SK-N-SH treated with all-trans-retinoic acid at 6 μM for 48 hours (cell line): ENCODE data around the gene PHLDB1.

Experiments
- ATAC-seq: fragments of 200-7000 bp; cut with Tn5 transposase; 3 replicates; pipeline ENCODE4 v1.9.1; 2020; ENCODE audit warnings: mild to moderate bottlenecking, moderate library complexity
- ARNTL ChIP-seq: fragments of 450-650 bp; formaldehyde crosslinking; IDR thresholded peaks from 2 replicates; pipeline ENCODE4 v1.5.0; 2020; ENCODE audit warnings: low read depth, mild to moderate bottlenecking, moderate library complexity, borderline replicate concordance
- BACH2 ChIP-seq: fragments of 250-450 bp; sonication (Bioruptor Pico); IDR thresholded peaks from 2 replicates; pipeline ENCODE4 v1.9.0; 2021; ENCODE audit warnings: mild to moderate bottlenecking, borderline replicate concordance
- CREB5 ChIP-seq: fragments of 250-450 bp; sonication (Bioruptor Pico); IDR thresholded peaks from 2 replicates; pipeline ENCODE4 v1.5.1; 2020; ENCODE audit warnings: low read depth, mild to moderate bottlenecking, moderate library complexity
- CSDC2 ChIP-seq: fragments of 250-450 bp; sonication (Bioruptor Pico); IDR thresholded peaks from 2 replicates; pipeline ENCODE4 v1.5.0; 2020; ENCODE audit warnings: mild to moderate bottlenecking, moderate library complexity
- CSRNP3 ChIP-seq: fragments of 250-450 bp; sonication (Bioruptor Pico); IDR thresholded peaks from 2 replicates; pipeline ENCODE4 v1.5.1; 2021; ENCODE audit warnings: mild to moderate bottlenecking, moderate library complexity
- GLIS3 ChIP-seq: fragments of 250-450 bp; sonication (Bioruptor Pico); IDR thresholded peaks from 2 replicates; pipeline ENCODE4 v1.5.0; 2020; ENCODE audit warnings: mild to moderate bottlenecking, moderate library complexity
- ISL1 ChIP-seq: fragments of 250-450 bp; sonication (Bioruptor Pico); IDR thresholded peaks from 2 replicates; pipeline ENCODE4 v2.1.2; 2022; ENCODE audit warnings: mild to moderate bottlenecking, moderate library complexity
- PATZ1 ChIP-seq: fragments of 250-450 bp; sonication (Bioruptor Pico); IDR thresholded peaks from 2 replicates; pipeline ENCODE4 v1.8.0; 2020; ENCODE audit warnings: mild to moderate bottlenecking, moderate library complexity, borderline replicate concordance
- POU6F1 ChIP-seq: fragments of 250-450 bp; sonication (Bioruptor Pico); IDR thresholded peaks from 2 replicates; pipeline ENCODE4 v1.8.0; 2021; ENCODE audit warnings: low read depth, mild to moderate bottlenecking, moderate library complexity, borderline replicate concordance
- PPARA ChIP-seq: fragments of 250-450 bp; sonication (Bioruptor Pico); IDR thresholded peaks from 2 replicates; pipeline ENCODE4 v1.5.0; 2020; ENCODE audit warnings: mild to moderate bottlenecking, borderline replicate concordance
- RARB ChIP-seq: fragments of 250-450 bp; sonication (Bioruptor Pico); IDR thresholded peaks from 2 replicates; pipeline ENCODE4 v1.8.0; 2021; ENCODE audit warnings: mild to moderate bottlenecking, moderate library complexity
- SNAI2 ChIP-seq: fragments of 250-450 bp; sonication (Bioruptor Pico); IDR thresholded peaks from 2 replicates; pipeline ENCODE4 v1.5.0; 2020; ENCODE audit warnings: mild to moderate bottlenecking, moderate library complexity
- TCF4 ChIP-seq: fragments of 250-450 bp; sonication (Bioruptor Pico); IDR thresholded peaks from 2 replicates; pipeline ENCODE4 v1.8.0; 2021; ENCODE audit warnings: mild to moderate bottlenecking, moderate library complexity, borderline replicate concordance
- TOX ChIP-seq: fragments of 250-450 bp; sonication (Bioruptor Pico); IDR thresholded peaks from 2 replicates; pipeline ENCODE4 v1.8.0; 2021; ENCODE audit warnings: mild to moderate bottlenecking, moderate library complexity, borderline replicate concordance
- TSHZ2 ChIP-seq: fragments of 250-450 bp; sonication (Bioruptor Pico); IDR thresholded peaks from 2 replicates; pipeline ENCODE4 v1.5.0; 2020; ENCODE audit warnings: mild to moderate bottlenecking, moderate library complexity
- ZFP30 ChIP-seq: fragments of 450-650 bp; formaldehyde crosslinking; IDR thresholded peaks from 2 replicates; pipeline ENCODE4 v1.5.0; 2022; ENCODE audit warnings: mild to moderate bottlenecking, moderate library complexity
- ZNF565 ChIP-seq: fragments of 450-650 bp; formaldehyde crosslinking; conservative IDR thresholded peaks from 2 replicates; pipeline ENCODE4 v1.5.0; 2020; ENCODE audit warnings: low read depth, mild to moderate bottlenecking, moderate library complexity
- ZNF8 ChIP-seq: fragments of 450-650 bp; formaldehyde crosslinking; IDR thresholded peaks from 2 replicates; pipeline ENCODE4 v1.5.0; 2020; ENCODE audit warnings: mild to moderate bottlenecking, moderate library complexity

PHLDB1 gene

GRCh38 chr11:118621784-118622375, 14.5 kb downstream of the PHLDB1 start:
- ATAC-seq: no peak
- TF ChIP-seq ZFP30 (CRISPR knock-in tag): no peak
- no peak for TF ChIP-seq CREB5 (CRISPR knock-in tag)
- no peak for TF ChIP-seq TOX (CRISPR knock-in tag)
- no peak for TF ChIP-seq CSRNP3 (CRISPR knock-in tag)
- no peak for TF ChIP-seq RARB (CRISPR knock-in tag)
- TF ChIP-seq GLIS3: no peak
- TF ChIP-seq PATZ1: 0 out of 2 replicates have a peak, but pooled peaks have one; percentile 37
- no peak for TF ChIP-seq SNAI2

GRCh38 chr11:118622376-118623268, 15.2 kb downstream of the PHLDB1 start:
- TF ChIP-seq PPARA (CRISPR knock-in tag) (no peak), POU6F1 (CRISPR knock-in tag) (no peak), CREB5 (CRISPR knock-in tag) (no peak), CSRNP3 (CRISPR knock-in tag) (no peak), RARB (CRISPR knock-in tag) (no peak), ZNF8 (no peak)

GRCh38 chr11:118623269-118623655, 15.8 kb downstream of the PHLDB1 start:
- ATAC-seq: no peak
- no peak for TF ChIP-seq ARNTL (CRISPR knock-in tag)

More at GRCh38 chr11:118622376-118623268, 15.2 kb downstream of the PHLDB1 start:
- ATAC-seq: peak; percentile 61

GRCh38 chr11:118625036-118625690, 17.7 kb downstream of the PHLDB1 start:
- no peak for ATAC-seq
- no peak for TF ChIP-seq TCF4 (CRISPR knock-in tag)
- no peak for TF ChIP-seq ZNF565 (CRISPR knock-in tag)
- no peak for TF ChIP-seq BACH2 (CRISPR knock-in tag)
- TF ChIP-seq ZFP30 (CRISPR knock-in tag): no peak
- TF ChIP-seq CSDC2 (CRISPR knock-in tag): no peak
- no peak for TF ChIP-seq ISL1
- TF ChIP-seq PPARA (CRISPR knock-in tag): no peak
- TF ChIP-seq TSHZ2 (CRISPR knock-in tag): no peak
- TF ChIP-seq PATZ1: no peak
- no peak for TF ChIP-seq ARNTL (CRISPR knock-in tag)
